ENCODE results near the gene MAP4K2.

The MAP4K2 gene

DNA sequence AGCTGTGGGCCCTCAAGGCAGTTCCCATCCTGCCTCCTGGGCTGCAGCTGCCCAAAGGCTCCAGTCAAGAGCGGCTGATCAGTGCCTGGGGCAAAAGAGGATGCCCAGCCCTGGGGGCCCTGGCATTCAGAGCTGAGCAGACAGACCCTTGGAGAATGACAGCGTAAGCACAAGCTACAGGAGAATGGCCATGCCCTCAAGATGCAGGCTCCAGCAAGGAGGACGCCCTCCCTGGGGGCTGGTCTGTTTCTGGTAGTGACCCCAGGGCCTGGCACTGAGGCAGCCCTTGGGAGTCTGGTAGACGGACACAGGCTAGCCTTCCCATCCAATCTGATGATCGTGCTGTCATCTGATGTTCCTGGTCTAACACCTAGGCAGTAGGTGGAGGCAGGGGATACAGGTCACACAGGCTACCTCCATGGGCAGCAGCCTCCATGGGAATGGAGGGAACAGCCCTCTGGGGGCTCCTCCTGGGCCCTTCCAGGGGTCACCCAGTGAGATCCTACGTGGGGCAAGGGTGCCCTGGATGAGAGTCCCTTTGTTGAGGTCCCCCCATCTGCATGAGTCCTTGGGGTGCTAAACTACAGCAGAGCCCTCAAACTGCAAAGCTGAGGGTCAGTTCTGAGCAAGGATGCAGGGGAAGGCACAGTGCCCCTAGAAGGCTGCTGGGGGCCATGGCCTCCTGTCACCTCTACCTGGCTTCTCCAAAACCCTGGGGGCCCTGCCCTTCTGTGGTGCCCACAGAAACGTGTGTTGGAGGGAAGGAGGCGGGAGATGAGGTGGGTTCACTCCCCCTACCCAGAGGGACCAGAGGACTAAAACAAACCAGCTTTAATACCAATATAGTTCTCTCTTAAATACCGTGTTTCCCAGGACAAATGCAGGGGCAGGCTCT, 14.4 kb downstream of the MAP4K2 start:
- H2AFZ ChIP-seq (ENCODE audit: low read length): no peak overlapping the region
- no peak overlapping the region for H3K27ac ChIP-seq (ENCODE audit: low read depth, low read length, poor library complexity, severe bottlenecking)
- no peak overlapping the region for H3K4me2 ChIP-seq (ENCODE audit: low read length)
- H3K4me1 ChIP-seq (ENCODE audit: insufficient read depth, low read length, severe bottlenecking): peaks cover 6% of the 10 kb centered on the region
- no peak overlapping the region for H3K9ac ChIP-seq (ENCODE audit: low read length)
- H4K20me1 ChIP-seq (ENCODE audit: insufficient read depth, low read length): no peaks in the 10 kb centered on the region
- no peaks in the 10 kb centered on the region for H3K27me3 ChIP-seq (ENCODE audit: insufficient read depth, low read length)
- H3K9me3 ChIP-seq (ENCODE audit: low read length): no peaks in the 10 kb centered on the region
- H3K4me3 ChIP-seq (ENCODE audit: low read depth, low read length, poor library complexity, severe bottlenecking): no peak overlapping the region
- no peaks in the 10 kb centered on the region for H3K9me2 ChIP-seq (ENCODE audit: low read depth, low read length)
- H3F3A ChIP-seq (ENCODE audit: insufficient read depth, low read length): no peaks in the 10 kb centered on the region
- peaks cover 31% of the 10 kb centered on the region; the same call in 1 of the 2 replicates for H3K36me3 ChIP-seq (ENCODE audit: insufficient read depth, low read length)
- no peak for TF ChIP-seq EZH2 (IDR thresholded peaks at IDR 0.05; ENCODE audit: borderline replicate concordance, low read length)
- no peaks in the 10 kb centered on the region for H3K79me2 ChIP-seq (ENCODE audit: insufficient read depth, low read length)

DNA sequence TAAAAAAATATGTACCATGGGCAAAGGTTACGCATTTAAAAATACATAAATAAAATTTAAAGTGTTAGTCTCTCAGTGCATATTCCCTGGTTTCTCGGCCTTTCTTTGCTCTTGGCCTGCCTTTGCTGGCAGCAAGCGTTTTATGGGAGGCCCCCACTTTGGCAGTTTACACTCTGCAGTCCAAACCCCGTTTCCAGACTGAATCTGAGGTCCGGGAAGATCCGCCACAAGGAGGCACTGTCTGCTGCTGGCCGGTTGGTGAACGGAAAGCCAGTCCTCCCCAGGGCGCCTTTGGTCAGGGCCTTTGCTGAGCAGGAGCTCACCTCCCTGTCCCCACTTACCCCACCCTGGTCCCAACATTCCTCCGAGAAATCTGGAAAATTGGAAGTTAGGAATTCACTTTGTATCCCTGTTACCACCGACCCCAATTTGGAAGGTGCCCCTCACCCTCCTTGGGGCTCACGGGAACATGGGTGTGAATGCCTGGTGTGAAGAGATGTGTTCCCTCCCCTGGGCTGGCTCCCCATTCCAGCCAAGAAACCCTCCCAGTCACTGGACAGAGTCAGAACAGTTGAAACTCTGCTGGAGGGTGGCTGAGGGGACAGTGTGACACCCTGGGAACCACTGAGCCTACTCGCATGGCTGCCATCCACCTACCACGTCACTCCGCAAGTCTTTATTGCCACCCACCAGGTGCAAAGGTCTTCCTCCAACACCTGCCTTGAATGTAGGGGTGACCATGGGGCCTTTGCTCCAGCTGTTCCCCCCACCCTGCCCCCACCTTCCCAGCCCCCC, 15.3 kb downstream of the MAP4K2 start:
- H3K9me2 ChIP-seq (ENCODE audit: low read depth, low read length): no peaks in the 10 kb centered on the region
- no peaks in the 10 kb centered on the region for H3F3A ChIP-seq (ENCODE audit: insufficient read depth, low read length)
- no peak overlapping the region for H2AFZ ChIP-seq (ENCODE audit: low read length)

DNA sequence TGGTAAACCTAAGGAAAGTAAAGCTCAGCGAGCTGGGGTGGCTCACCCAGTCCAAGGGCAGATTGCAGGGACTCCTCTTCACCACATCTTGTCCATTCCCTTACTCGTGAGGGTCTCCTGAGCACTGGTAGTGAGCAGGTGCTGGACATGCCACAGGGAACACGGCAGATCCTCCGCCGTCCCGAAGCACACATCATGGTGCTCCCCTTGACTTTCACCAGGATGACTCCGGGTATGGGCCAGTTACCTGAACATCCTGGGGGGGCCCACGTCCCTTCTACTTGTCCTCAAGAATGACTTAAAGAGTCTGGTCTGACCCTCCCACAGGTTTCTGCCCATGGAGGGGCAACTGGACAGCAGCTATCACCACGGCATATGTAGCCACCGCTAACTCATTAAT, 16.7 kb downstream of the MAP4K2 start:
- H3K27me3 ChIP-seq (ENCODE audit: insufficient read depth, low read length): no peaks in the 10 kb centered on the region
- H3K9ac ChIP-seq (ENCODE audit: low read length): no peak overlapping the region
- peaks cover 21% of the 10 kb centered on the region for H3K4me1 ChIP-seq (ENCODE audit: insufficient read depth, low read length, severe bottlenecking)
- no peaks in the 10 kb centered on the region for H3K9me2 ChIP-seq (ENCODE audit: low read depth, low read length)
- TF ChIP-seq, protein P1, sequence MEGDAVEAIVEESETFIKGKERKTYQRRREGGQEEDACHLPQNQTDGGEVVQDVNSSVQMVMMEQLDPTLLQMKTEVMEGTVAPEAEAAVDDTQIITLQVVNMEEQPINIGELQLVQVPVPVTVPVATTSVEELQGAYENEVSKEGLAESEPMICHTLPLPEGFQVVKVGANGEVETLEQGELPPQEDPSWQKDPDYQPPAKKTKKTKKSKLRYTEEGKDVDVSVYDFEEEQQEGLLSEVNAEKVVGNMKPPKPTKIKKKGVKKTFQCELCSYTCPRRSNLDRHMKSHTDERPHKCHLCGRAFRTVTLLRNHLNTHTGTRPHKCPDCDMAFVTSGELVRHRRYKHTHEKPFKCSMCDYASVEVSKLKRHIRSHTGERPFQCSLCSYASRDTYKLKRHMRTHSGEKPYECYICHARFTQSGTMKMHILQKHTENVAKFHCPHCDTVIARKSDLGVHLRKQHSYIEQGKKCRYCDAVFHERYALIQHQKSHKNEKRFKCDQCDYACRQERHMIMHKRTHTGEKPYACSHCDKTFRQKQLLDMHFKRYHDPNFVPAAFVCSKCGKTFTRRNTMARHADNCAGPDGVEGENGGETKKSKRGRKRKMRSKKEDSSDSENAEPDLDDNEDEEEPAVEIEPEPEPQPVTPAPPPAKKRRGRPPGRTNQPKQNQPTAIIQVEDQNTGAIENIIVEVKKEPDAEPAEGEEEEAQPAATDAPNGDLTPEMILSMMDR (IDR thresholded peaks at IDR 0.05; ENCODE audit: low read length): no peak
- TF ChIP-seq EZH2 (IDR thresholded peaks at IDR 0.05; ENCODE audit: borderline replicate concordance, low read length): no peak
- no peak overlapping the region for H2AFZ ChIP-seq (ENCODE audit: low read length)
- no peaks in the 10 kb centered on the region for H3F3A ChIP-seq (ENCODE audit: insufficient read depth, low read length)
- no peak overlapping the region for H3K27ac ChIP-seq (ENCODE audit: low read depth, low read length, poor library complexity, severe bottlenecking)
- peaks cover 25% of the 10 kb centered on the region; the same call in 1 of the 2 replicates for H3K36me3 ChIP-seq (ENCODE audit: insufficient read depth, low read length)
- H3K4me3 ChIP-seq (ENCODE audit: low read depth, low read length, poor library complexity, severe bottlenecking): no peak overlapping the region
- no peaks in the 10 kb centered on the region for H3K9me3 ChIP-seq (ENCODE audit: low read length)
- no peaks in the 10 kb centered on the region for H4K20me1 ChIP-seq (ENCODE audit: insufficient read depth, low read length)
- H3K79me2 ChIP-seq (ENCODE audit: insufficient read depth, low read length): no peaks in the 10 kb centered on the region
- no peak overlapping the region for H3K4me2 ChIP-seq (ENCODE audit: low read length)

More for the DNA sequence above, 15.3 kb downstream of the MAP4K2 start:
- Histone ChIP-seq H3K4me1 (ENCODE audit: insufficient read depth, low read length, severe bottlenecking) (peaks cover 12% of the 10 kb centered on the region), H3K9me3 (ENCODE audit: low read length) (no peaks in the 10 kb centered on the region), H3K27me3 (ENCODE audit: insufficient read depth, low read length) (no peaks in the 10 kb centered on the region), H4K20me1 (ENCODE audit: insufficient read depth, low read length) (no peaks in the 10 kb centered on the region), H3K4me3 (ENCODE audit: low read depth, low read length, poor library complexity, severe bottlenecking) (no peak overlapping the region), H3K9ac (ENCODE audit: low read length) (peak overlapping the region; percentile 41; the same call in 1 of the 2 replicates), H3K4me2 (ENCODE audit: low read length) (peak overlapping the region; percentile 21; the same call in 1 of the 2 replicates), H3K27ac (ENCODE audit: low read depth, low read length, poor library complexity, severe bottlenecking) (peak overlapping the region; percentile 65), H3K79me2 (ENCODE audit: insufficient read depth, low read length) (no peaks in the 10 kb centered on the region), H3K36me3 (ENCODE audit: insufficient read depth, low read length) (peaks cover 30% of the 10 kb centered on the region; the same call in 1 of the 2 replicates)
- TF ChIP-seq, protein P1 (IDR thresholded peaks at IDR 0.05; ENCODE audit: low read length): peak; percentile 84
- TF ChIP-seq EZH2 (IDR thresholded peaks at IDR 0.05; ENCODE audit: borderline replicate concordance, low read length): no peak
